Activated CD4-positive, alpha-beta T cell treated with anti-CD3 and anti-CD28 coated beads, Interleukin-2, amount 10 ng/mL, durations not matched to agents 7 days and 5 days (primary cell): ENCODE results near the gene DAB2IP. TPM values are rescaled to one million over a fixed set of nuclear protein-coding genes. Genes with fewer than 3 reads are reported as not detected.
A peak's percentile ranks its signal among the peaks of the same experiment; 100 is the strongest.

ENCODE experiments used
- CTCF ChIA-PET: fragments of 350-600 bp; sonication (Branson Sonifier 250); formaldehyde crosslinking; loops from one replicate; lab custom pipeline; 2021; ENCODE audit warnings: antibody characterized with exemption; lab: Charles Lee
- POLR2A ChIA-PET: fragments of 350-600 bp; sonication (Branson Sonifier 250); formaldehyde crosslinking; loops from one replicate; lab custom pipeline; 2021; ENCODE audit warnings: antibody characterized with exemption; lab: Charles Lee
- DNase-seq: peaks from one replicate; pipeline ENCODE4 v3.0.0-alpha.2; 2020
- H3K27ac Mint-ChIP-seq: one replicate; pipeline ENCODE4 v1.8.0; 2021; ENCODE audit warnings: mild to moderate bottlenecking, moderate library complexity, mixed read lengths
- H3K27me3 Mint-ChIP-seq: one replicate; pipeline ENCODE4 v1.8.0; 2021; ENCODE audit warnings: mixed read lengths
- H3K36me3 Mint-ChIP-seq: one replicate; pipeline ENCODE4 v1.8.0; 2021; ENCODE audit warnings: low read depth, mixed read lengths
- H3K4me1 Mint-ChIP-seq: one replicate; pipeline ENCODE4 v1.8.0; 2021; ENCODE audit warnings: mixed read lengths
- H3K4me3 Mint-ChIP-seq: one replicate; pipeline ENCODE4 v1.8.0; 2021; ENCODE audit warnings: mild to moderate bottlenecking, moderate library complexity, mixed read lengths
- H3K9me3 Mint-ChIP-seq: one replicate; pipeline ENCODE4 v1.8.0; 2021; ENCODE audit warnings: mixed read lengths
- total RNA-seq, 2 experiments: library from RNA; stranded (reverse); gene quantifications; one replicate each; pipeline ENCODE4 v1.2.3, GENCODE V29; 2021

The DAB2IP gene
- total RNA-seq, 2 experiments from 2014 or later: not detected

- H3K36me3 Mint-ChIP-seq: no peaks in the 10 kb centered on the region
- no peak for DNase-seq
- no peaks in the 10 kb centered on the region for H3K9me3 Mint-ChIP-seq
- no peaks in the 10 kb centered on the region for H3K27me3 Mint-ChIP-seq
- CTCF ChIA-PET: no interaction called here
- POLR2A ChIA-PET: no interaction called here
- H3K4me1 Mint-ChIP-seq: no peaks in the 10 kb centered on the region
- no peak overlapping the region for H3K27ac Mint-ChIP-seq
- H3K4me3 Mint-ChIP-seq: no peak overlapping the region
These were observed 107.3 kb downstream of the DAB2IP start for GRCh38 chr9:121758693-121759092.

GRCh38 chr9:121759996-121760395 is 108.6 kb downstream of the DAB2IP start:
- H3K36me3 Mint-ChIP-seq: no peaks in the 10 kb centered on the region
- H3K27me3 Mint-ChIP-seq: no peaks in the 10 kb centered on the region
- CTCF ChIA-PET: interaction anchor here (0.5 kb wide), 1 partner anchor 144 kb away, joined by 4 read pairs; no protein-coding TSS in a partner anchor

GRCh38 chr9:121760571-121760970 is 109.1 kb downstream of the DAB2IP start:
- DNase-seq: no peak
- ChIA-PET CTCF (no interaction called here), POLR2A (no interaction called here)
- Mint-ChIP-seq H3K27me3 (no peaks in the 10 kb centered on the region), H3K36me3 (no peaks in the 10 kb centered on the region), H3K9me3 (no peaks in the 10 kb centered on the region), H3K4me3 (no peak overlapping the region), H3K27ac (no peak overlapping the region), H3K4me1 (no peaks in the 10 kb centered on the region)

More at GRCh38 chr9:121759996-121760395, 108.6 kb downstream of the DAB2IP start:
- no peaks in the 10 kb centered on the region for H3K9me3 Mint-ChIP-seq
- H3K27ac Mint-ChIP-seq: no peak overlapping the region
- POLR2A ChIA-PET: no interaction called here
- H3K4me3 Mint-ChIP-seq: no peak overlapping the region
- no peaks in the 10 kb centered on the region for H3K4me1 Mint-ChIP-seq
- DNase-seq: no peak

- H3K36me3 Mint-ChIP-seq: no peaks in the 10 kb centered on the region
- ChIA-PET POLR2A (no interaction called here), CTCF (no interaction called here)
- no peak overlapping the region for H3K4me3 Mint-ChIP-seq
- no peak for DNase-seq
- no peaks in the 10 kb centered on the region for H3K9me3 Mint-ChIP-seq
- H3K27me3 Mint-ChIP-seq: peaks cover 4% of the 10 kb centered on the region
- H3K27ac Mint-ChIP-seq: no peak overlapping the region
- no peaks in the 10 kb centered on the region for H3K4me1 Mint-ChIP-seq
These were observed 111.7 kb downstream of the DAB2IP start for GRCh38 chr9:121763131-121763530.

- DNase-seq: no peak
- H3K27ac Mint-ChIP-seq: peak overlapping the region; percentile 19
- no peaks in the 10 kb centered on the region for H3K36me3 Mint-ChIP-seq
- no peak overlapping the region for H3K4me3 Mint-ChIP-seq
- H3K9me3 Mint-ChIP-seq: no peaks in the 10 kb centered on the region
- peaks cover 4% of the 10 kb centered on the region for H3K27me3 Mint-ChIP-seq
- POLR2A ChIA-PET: no interaction called here
- no peaks in the 10 kb centered on the region for H3K4me1 Mint-ChIP-seq
- CTCF ChIA-PET: interaction anchor here (1.6 kb wide), 1 partner anchor 8 kb away, joined by 4 read pairs; no protein-coding TSS in a partner anchor
These were observed 112.3 kb downstream of the DAB2IP start for GRCh38 chr9:121763561-121764370.

- POLR2A ChIA-PET: no interaction called here
These were observed 112.9 kb downstream of the DAB2IP start for GRCh38 chr9:121764371-121764730.

GRCh38 chr9:121765021-121765950 is 113.9 kb downstream of the DAB2IP start:
- H3K27me3 Mint-ChIP-seq: peaks cover 4% of the 10 kb centered on the region
- ChIA-PET POLR2A (no interaction called here), CTCF (interaction anchor here (1.6 kb wide), 1 partner anchor 9 kb away, joined by 4 read pairs; no protein-coding TSS in a partner anchor)
- H3K36me3 Mint-ChIP-seq: no peaks in the 10 kb centered on the region
- no peak for DNase-seq
- H3K9me3 Mint-ChIP-seq: no peaks in the 10 kb centered on the region
- H3K4me3 Mint-ChIP-seq: no peak overlapping the region
- H3K27ac Mint-ChIP-seq: no peak overlapping the region
- no peaks in the 10 kb centered on the region for H3K4me1 Mint-ChIP-seq

More at GRCh38 chr9:121764371-121764730, 112.9 kb downstream of the DAB2IP start:
- peaks cover 4% of the 10 kb centered on the region for H3K27me3 Mint-ChIP-seq
- H3K36me3 Mint-ChIP-seq: no peaks in the 10 kb centered on the region
- no peak overlapping the region for H3K4me3 Mint-ChIP-seq
- DNase-seq: no peak
- no peaks in the 10 kb centered on the region for H3K4me1 Mint-ChIP-seq
- no peak overlapping the region for H3K27ac Mint-ChIP-seq
- H3K9me3 Mint-ChIP-seq: no peaks in the 10 kb centered on the region
- CTCF ChIA-PET: interaction anchor here (1.6 kb wide), 1 partner anchor 9 kb away, joined by 4 read pairs; no protein-coding TSS in a partner anchor

GRCh38 chr9:121766081-121766683 is 114.7 kb downstream of the DAB2IP start:
- ChIA-PET CTCF (no interaction called here), POLR2A (no interaction called here)
- no peak overlapping the region for H3K4me3 Mint-ChIP-seq
- no peaks in the 10 kb centered on the region for H3K36me3 Mint-ChIP-seq
- H3K9me3 Mint-ChIP-seq: no peaks in the 10 kb centered on the region
- no peak overlapping the region for H3K27ac Mint-ChIP-seq
- no peaks in the 10 kb centered on the region for H3K4me1 Mint-ChIP-seq
- peaks cover 4% of the 10 kb centered on the region for H3K27me3 Mint-ChIP-seq
- DNase-seq: no peak

GRCh38 chr9:121767171-121767769 is 115.8 kb downstream of the DAB2IP start:
- ChIA-PET POLR2A (no interaction called here), CTCF (no interaction called here)
- Mint-ChIP-seq H3K9me3 (no peaks in the 10 kb centered on the region), H3K4me1 (no peaks in the 10 kb centered on the region), H3K27ac (no peak overlapping the region), H3K27me3 (peaks cover 4% of the 10 kb centered on the region), H3K36me3 (no peaks in the 10 kb centered on the region), H3K4me3 (no peak overlapping the region)
- no peak for DNase-seq

- POLR2A ChIA-PET: no interaction called here
- Mint-ChIP-seq H3K27me3 (peaks cover 4% of the 10 kb centered on the region), H3K36me3 (no peaks in the 10 kb centered on the region), H3K27ac (no peak overlapping the region), H3K9me3 (no peaks in the 10 kb centered on the region), H3K4me1 (no peaks in the 10 kb centered on the region), H3K4me3 (no peak overlapping the region)
- CTCF ChIA-PET: interaction anchor here (0.5 kb wide), 1 partner anchor 244 kb away, joined by 3 read pairs; no protein-coding TSS in a partner anchor
- no peak for DNase-seq
These were observed 117.1 kb downstream of the DAB2IP start for GRCh38 chr9:121768416-121769015.

GRCh38 chr9:121769939-121770338 is 118.5 kb downstream of the DAB2IP start:
- no peak overlapping the region for H3K27ac Mint-ChIP-seq
- H3K27me3 Mint-ChIP-seq: peaks cover 4% of the 10 kb centered on the region
- H3K4me3 Mint-ChIP-seq: no peak overlapping the region
- no peaks in the 10 kb centered on the region for H3K36me3 Mint-ChIP-seq
- no peaks in the 10 kb centered on the region for H3K4me1 Mint-ChIP-seq
- ChIA-PET CTCF (no interaction called here), POLR2A (no interaction called here)
- H3K9me3 Mint-ChIP-seq: no peaks in the 10 kb centered on the region
- no peak for DNase-seq
